NCI-H1092 treated with DMSO at 0.1 percent for 48 hours (cell line): ENCODE results near the gene PLCH1.
"Not testable (repeated sequence)": the region's sequence is repeated elsewhere in the genome, so short reads cannot be mapped to it uniquely, and the experiment has no call there.

Experiments used
- DNase-seq: peaks from one replicate; lab custom pipeline; 2025; lab: John Stamatoyannopoulos, UW

Gene PLCH1

GRCh38 chr3:155643581-155644165, 101.2 kb downstream of the PLCH1 start:
- no peak for DNase-seq

DNA sequence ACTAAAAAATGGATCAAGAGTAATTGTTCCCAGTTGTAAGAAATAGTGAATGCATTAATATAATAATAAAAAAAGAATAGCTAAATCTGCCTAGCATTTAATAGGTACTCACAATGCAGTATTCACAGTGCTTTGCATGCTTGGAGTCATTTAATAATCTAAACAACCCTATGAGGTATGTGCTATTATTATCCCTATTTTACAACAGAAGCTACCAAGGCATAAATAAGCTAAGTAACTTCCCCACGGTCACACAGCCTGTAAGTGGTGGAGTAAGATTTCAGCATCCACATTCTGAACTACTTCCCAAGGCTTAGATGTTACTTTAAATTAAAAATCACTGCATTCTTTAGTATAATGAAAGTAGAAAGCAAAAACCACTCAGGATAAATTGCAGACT, 102.9 kb downstream of the PLCH1 start:
- no peak for DNase-seq

GRCh38 chr3:155640098-155640497, 104.8 kb downstream of the PLCH1 start:
- no peak for DNase-seq

DNA sequence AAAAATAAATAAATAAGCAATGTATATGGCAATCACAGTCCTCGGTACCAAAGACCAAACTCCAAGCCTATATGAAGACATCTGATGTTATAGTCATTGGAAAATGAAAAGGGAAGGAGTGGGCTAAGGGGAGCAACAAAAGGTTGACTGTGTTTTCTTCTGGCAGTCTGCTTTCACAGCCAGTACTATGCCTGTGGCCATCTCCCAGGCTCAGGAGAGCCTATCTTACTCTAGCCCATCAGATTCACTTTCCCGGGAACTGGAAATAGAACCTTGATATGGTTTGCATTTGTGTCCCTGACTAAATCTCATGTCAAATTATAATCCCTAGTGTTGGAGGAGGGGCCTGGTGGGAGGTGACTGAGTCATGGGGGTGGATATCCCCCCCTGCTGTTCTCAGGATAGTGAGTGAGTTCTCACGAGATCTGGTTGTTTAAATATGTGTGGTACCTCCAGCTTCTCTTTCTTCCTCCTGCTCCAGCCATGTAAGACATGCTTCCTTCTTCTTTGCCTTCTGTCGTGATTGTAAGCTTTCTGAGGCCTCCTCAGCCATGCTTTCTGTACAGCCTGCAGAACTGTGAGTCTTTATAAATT, 105.3 kb downstream of the PLCH1 start:
- DNase-seq: no peak

DNA sequence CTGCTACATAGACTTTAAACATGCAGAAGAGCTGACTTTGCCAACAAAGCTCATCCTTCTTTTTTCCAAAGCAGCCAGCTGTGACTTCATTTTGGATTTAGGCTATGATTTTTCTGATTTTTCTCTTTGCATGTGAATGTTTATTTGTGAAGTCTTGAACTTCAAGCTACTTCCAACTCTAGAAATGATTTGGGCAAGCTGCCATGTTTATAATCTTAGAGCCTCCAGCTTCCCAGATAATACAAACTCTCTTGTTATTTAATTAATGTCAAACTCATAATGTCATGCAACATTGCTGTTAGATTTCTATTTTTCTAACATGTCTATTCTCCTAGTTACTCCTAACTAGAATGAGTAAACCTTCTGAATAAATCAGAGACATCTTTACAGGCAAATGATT, 106.4 kb downstream of the PLCH1 start:
- not testable (repeated sequence) for DNase-seq

DNA sequence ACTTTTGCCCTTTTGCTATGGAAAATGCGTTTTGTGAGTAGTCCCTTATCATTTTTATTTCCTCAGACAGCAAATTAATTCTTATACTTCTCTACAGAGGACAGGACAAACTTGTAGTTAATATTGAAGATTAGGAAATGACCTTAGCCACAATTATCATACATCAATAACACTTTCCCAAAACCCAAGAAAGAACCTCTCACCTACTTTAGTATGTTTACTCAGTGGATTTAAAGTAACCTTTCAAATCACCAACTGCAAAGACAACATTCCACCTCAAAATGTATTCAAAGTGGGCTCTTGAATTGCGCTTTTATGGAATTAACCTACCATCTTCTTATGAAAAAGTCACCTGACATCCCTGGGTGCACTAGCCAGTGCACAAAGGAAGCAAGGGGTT, 107.3 kb downstream of the PLCH1 start:
- no peak for DNase-seq

DNA sequence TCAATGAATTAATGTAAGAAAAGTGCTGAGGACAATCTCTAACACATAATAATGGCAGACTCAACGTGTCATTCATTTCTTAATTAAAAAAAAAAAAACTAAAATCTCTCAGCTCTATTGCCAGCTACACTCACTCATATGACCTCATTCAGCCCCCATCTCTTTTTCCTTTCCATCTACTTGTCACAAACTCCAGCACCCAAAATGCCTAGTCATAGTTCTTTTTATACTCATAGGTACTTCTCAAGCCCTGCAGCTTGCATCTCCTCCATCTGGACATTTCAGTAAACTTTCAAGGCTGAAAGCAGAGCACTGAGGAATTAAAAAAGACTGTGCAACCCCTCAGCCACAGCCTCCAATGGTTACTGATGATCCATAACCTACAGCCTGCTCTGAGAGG, 109.8 kb downstream of the PLCH1 start:
- no peak for DNase-seq

- no peak for DNase-seq
Measured at GRCh38 chr3:155634121-155634719, 110.7 kb downstream of the PLCH1 start.

GRCh38 chr3:155631323-155632019, 113.4 kb downstream of the PLCH1 start:
- no peak for DNase-seq

DNA sequence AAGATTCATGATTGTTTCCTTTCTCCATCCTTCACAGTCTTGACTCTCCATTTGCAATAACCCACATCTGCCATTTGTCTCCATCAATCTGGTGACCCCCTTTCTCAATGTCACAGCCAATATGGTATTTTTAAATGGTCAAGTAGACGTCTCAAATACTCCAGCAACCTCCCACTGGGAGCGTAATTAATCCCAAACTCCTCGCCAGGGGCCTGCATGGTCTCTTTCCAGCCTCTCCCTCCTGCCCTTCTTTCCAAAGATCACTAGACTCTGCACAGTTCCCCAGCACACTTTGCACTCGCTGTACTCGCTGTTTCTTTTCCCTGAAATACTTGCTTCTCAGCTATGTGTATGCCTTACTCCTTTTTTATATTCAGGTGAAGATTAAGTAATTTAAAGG, 115.3 kb downstream of the PLCH1 start:
- no peak for DNase-seq

- no peak for DNase-seq
Measured at GRCh38 chr3:155629056-155629455, 115.8 kb downstream of the PLCH1 start.

DNA sequence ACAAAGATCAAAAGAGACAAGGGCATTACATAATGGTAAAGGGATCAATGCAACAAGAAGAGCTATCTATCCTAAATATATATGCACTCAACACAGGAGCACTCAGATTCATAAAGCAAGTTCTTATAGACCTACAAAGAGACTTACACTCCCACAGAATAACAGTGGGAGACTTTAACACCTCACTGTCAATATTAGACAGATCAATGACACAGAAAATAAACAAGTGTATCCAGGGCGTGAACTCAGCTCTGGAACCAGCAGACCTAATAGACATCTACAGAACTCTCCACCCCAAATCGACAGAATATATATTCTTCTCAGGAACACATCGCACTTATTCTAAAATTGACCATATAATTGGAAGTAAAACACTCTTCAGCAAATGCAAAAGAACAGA, 122.2 kb downstream of the PLCH1 start:
- not testable (repeated sequence) for DNase-seq

DNA sequence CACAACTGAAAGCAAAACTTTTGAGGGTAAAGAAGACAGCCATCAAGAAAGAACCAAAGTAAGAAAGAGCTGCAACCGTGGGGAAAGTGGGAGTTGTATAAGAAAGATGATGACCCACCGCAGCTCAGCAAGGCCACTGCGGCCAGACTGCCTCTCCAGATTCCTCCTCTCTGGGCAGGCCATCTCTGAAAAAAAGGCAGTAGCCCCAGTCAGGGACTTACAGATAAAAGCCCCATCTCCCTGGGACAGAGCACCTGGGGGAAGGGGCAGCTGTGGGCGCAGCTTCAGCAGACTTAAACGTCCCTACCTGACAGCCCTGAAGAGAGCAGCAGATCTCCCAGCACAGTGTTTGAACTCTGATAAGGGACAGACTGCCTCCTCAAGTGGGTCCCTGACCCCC, 124.3 kb downstream of the PLCH1 start:
- DNase-seq: not testable (repeated sequence)

DNA sequence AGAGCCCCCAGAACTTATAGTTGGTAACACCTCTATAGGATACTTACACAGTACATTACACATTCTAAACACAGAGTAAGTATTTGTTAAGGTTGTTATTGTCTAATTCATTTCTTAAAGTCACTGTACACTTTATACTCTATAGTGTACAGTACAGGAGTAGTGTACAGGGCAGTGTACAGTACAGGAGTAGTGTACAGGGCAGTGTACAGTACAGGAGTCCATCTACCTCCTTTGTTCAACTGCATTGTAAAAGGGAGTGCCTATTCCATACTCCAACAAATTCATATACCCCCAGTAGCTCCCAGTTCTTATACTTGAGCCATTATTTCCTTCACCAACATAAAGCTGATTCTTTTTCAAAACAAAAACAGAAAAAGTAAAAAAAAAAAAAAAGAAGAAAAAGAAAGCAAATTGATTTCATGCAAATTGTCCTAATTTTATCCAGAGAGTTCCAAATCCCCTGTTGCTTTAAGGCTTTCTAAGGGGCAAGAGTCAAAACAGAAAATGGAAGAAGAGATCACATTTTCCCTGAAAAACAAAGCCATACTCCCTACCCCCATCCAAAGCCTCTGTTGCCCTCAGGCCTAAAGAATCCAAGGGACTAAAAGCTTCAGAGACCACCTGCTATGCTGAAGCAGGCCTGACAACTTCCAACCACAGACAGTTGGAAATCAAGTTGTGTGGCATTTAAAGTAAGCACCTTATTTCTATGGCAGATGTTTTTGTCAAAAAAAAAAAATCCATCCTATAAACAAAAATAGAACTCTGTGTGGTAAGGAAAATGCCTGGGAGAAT, 125.6 kb downstream of the PLCH1 start:
- no peak for DNase-seq

DNA sequence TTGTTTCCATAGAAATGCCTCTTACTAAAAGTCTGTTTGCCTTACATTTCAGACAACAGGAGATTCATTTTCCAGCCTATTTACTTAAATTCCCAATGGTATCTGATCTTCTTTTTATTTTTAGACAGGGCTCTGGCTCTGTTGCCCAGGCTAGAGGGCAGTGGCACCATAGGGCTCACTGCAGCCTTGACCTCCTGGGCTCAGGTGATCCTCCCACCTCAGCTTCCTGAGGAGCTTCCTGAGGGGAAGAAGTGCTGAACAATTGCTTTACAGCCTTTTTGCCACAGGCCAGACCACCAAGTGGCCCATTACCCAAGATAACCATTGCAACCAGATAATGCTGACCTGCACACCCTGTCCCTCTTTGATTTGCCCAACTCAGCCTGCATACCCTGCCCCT, 126.3 kb downstream of the PLCH1 start:
- no peak for DNase-seq

GRCh38 chr3:155617346-155617925, 127.4 kb downstream of the PLCH1 start:
- no peak for DNase-seq

- DNase-seq: not testable (repeated sequence)
Measured at GRCh38 chr3:155615141-155615540, 129.7 kb downstream of the PLCH1 start.

DNA sequence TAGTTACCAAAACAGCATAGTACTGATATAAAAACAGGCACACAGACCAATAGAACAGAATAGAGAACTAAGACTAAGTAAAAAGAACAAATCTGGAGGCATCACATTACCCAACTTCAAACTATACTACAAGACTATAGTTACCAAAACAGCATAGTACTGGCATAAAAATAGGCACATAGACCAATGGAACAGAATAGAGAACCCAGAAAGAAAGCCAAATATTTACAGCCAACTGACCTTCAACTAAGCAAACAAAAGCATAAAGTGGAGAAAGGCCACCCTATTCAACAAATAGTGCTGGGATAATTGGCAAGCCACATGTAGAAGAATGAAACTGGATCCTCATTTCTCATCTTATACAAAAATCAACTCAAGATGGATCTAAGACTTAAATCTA, 130.5 kb downstream of the PLCH1 start:
- DNase-seq: not testable (repeated sequence)

DNA sequence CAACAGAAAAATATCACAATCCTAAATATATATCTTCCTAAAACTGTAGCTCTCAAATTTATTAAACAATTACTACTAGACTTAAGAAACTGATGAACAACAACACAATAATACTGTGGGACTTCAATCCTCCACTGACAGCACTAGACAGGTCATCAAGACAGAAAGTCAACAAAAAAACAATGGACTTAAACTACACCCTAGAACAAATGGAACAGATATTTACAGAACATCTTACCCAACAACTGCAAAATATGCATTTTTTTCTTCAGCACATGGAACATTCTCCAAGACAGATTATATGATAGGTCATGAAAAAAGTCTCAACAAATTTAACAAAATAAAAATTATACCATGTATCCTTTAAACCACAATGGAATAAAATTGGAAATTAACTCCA, 133.4 kb downstream of the PLCH1 start:
- DNase-seq: no peak

DNA sequence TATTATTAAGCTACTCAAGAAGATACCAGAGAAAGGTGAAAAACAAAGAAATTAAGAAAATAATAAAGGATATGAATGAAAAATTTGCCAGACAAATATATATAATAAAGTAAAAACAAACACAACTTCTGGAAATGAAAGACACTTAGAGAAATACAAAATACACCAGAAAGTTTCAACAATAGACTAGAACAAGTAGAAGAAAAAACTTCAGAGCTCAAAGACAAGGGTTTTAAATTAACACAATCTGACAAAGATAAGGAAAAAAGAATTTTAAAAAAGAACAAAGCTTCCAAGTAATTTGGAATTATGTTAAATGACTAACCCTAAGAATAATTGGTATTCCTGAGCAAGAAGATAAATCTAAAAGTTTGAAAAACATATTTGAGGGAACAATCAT, 135.3 kb downstream of the PLCH1 start:
- no peak for DNase-seq

- no peak for DNase-seq
Measured at GRCh38 chr3:155608228-155608920, 136.5 kb downstream of the PLCH1 start.
